ENCODE measurements around the gene COPS2. TPM values are rescaled to one million over a fixed set of nuclear protein-coding genes. Genes with fewer than 3 reads are reported as not detected.

COPS2 gene
- total RNA-seq, 1 experiment from 2014 or later: 88.3 TPM

GRCh38 chr15:49085696-49086459 lies 69.5 kb downstream of the COPS2 start:
- Histone ChIP-seq H3K14ac (ENCODE audit: insufficient read depth, low read length) (no peak overlapping the region), H2AK5ac (ENCODE audit: insufficient read length, low read length) (no peak overlapping the region), H2AFZ (ENCODE audit: low read length) (no peak overlapping the region), H4K5ac (ENCODE audit: insufficient read length, low read depth, low read length) (no peak overlapping the region), H3T11ph (ENCODE audit: low read length) (no peak overlapping the region), H3K79me1 (ENCODE audit: insufficient read depth, low read depth, low read length, poor library complexity, severe bottlenecking) (no peaks in the 10 kb centered on the region), H3K9me3 (ENCODE audit: control insufficient read depth, low read depth, low read length) (no peaks in the 10 kb centered on the region), H2BK120ac (ENCODE audit: low read depth, low read length, poor library complexity, severe bottlenecking) (no peak overlapping the region), H3K23ac (ENCODE audit: insufficient read length, low read depth, low read length) (no peak overlapping the region), H3K4me2 (ENCODE audit: insufficient read depth, insufficient read length, low read length) (no peak overlapping the region), H4K20me1 (ENCODE audit: control insufficient read depth, insufficient read depth, insufficient read length) (no peaks in the 10 kb centered on the region), H3K4me1 (ENCODE audit: insufficient read depth, low read length) (no peaks in the 10 kb centered on the region), H3K56ac (ENCODE audit: insufficient read length, low read depth, low read length) (no peak overlapping the region), H3K79me2 (ENCODE audit: insufficient read depth, low read length) (no peaks in the 10 kb centered on the region), H2BK12ac (ENCODE audit: insufficient read length, low read depth, low read length) (no peak overlapping the region), H3K27ac (ENCODE audit: insufficient read length, low read depth, low read length) (no peak overlapping the region), H2BK5ac (ENCODE audit: insufficient read length, low read length) (no peak overlapping the region), H3K9ac (ENCODE audit: extremely low read depth, insufficient read length, low read length) (no peak overlapping the region), H4K8ac (replicated peaks; ENCODE audit: insufficient read length, low read depth, low read length) (no peak overlapping the region), H3K4ac (ENCODE audit: low read depth, low read length) (no peak overlapping the region), H4K91ac (ENCODE audit: insufficient read length, low read depth, low read length) (no peak overlapping the region), H3K23me2 (ENCODE audit: insufficient read length, low read depth, low read length, poor library complexity, severe bottlenecking) (no peaks in the 10 kb centered on the region), H2BK15ac (ENCODE audit: low read depth, low read length) (no peak overlapping the region), H2BK20ac (ENCODE audit: low read depth, low read length, poor library complexity, severe bottlenecking) (no peak overlapping the region), H3K27me3 (ENCODE audit: insufficient read depth, low read length) (no peaks in the 10 kb centered on the region; the same call in 1 of the 2 replicates), H3K18ac (ENCODE audit: insufficient read length, low read depth, low read length) (no peak overlapping the region)
- no peaks in the 10 kb centered on the region for H3K9me3 Mint-ChIP-seq
- 100% methylated on average over 1 of the region's 5 CpGs for WGBS (ENCODE audit: extremely low coverage, insufficient read length, low lambda C conversion rate)
- H3K27me3 Mint-ChIP-seq (ENCODE audit: low read depth): no peaks in the 10 kb centered on the region
- TF ChIP-seq CTCF (conservative IDR thresholded peaks at IDR 0.05): no peak
- H3K27ac Mint-ChIP-seq: no peak overlapping the region
- H3K4me1 Mint-ChIP-seq: no peaks in the 10 kb centered on the region
- no peaks in the 10 kb centered on the region for H3K36me3 Mint-ChIP-seq (ENCODE audit: insufficient read depth in 1 of 3, low read depth in 3 of 3)
- no peak for DNase-seq
- no peak overlapping the region for H3K4me3 Mint-ChIP-seq

Measured in H9 (cell line).